ENCODE data around the gene COL15A1.

The COL15A1 gene

DNA sequence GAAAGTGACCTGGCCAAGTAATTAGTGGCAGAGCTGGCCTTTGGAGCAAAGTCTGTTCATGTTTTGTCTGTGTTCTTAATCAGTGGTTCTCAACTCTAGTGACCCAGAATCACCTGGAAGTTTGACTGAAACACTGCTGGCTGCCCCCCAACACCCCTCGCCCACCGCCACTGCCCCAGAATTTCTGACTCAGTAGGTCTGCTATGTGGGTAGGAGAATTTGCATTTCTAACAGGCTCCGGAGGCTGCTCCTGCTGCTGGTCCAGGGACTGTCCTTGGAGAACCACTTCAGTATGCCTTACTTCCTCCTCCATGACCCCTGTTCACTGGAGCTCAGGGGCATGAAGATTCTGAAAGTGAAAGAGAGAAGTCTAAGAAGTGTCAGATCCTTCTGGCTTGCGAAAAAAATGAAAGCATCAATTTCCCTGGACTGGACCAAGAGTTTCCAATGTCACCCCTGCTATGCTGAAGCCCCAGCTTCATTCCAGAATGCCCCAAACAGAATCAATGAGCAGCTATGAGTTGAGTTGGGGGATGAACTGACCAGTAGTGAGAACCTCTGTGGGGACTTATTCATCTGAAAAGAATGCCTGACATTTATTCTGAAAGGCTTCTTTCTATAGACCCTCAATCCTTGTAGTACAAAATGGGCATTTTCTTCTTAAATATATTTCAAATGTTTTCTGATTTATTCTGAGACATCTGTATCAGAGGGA lies 20.8 kb upstream of the COL15A1 start:
- Histone ChIP-seq H3K27ac (ENCODE audit: low read length) (no peak overlapping the region), H3K9me2 (replicated peaks; ENCODE audit: insufficient read depth, low read length) (no peaks in the 10 kb centered on the region), H3K36me3 (replicated peaks; ENCODE audit: insufficient read depth, low read length) (no peaks in the 10 kb centered on the region), H3K4me1 (ENCODE audit: low read length) (no peaks in the 10 kb centered on the region), H3K4me3 (ENCODE audit: low read length) (no peak overlapping the region), H4K20me1 (ENCODE audit: insufficient read depth, low read length) (no peaks in the 10 kb centered on the region), H3K9me3 (replicated peaks; ENCODE audit: insufficient read depth, low read length) (no peaks in the 10 kb centered on the region), H2AFZ (ENCODE audit: low read length) (0 out of 2 replicates have a peak overlapping the region, but pooled peaks have one; percentile 40), H3F3A (ENCODE audit: insufficient read depth, low read length) (no peaks in the 10 kb centered on the region), H3K27me3 (replicated peaks; ENCODE audit: insufficient read depth, low read length) (no peaks in the 10 kb centered on the region), H3K9ac (ENCODE audit: low read length) (no peak overlapping the region), H3K4me2 (ENCODE audit: low read depth, low read length) (peak overlapping the region; percentile 33; the same call in 1 of the 2 replicates), H3K79me2 (ENCODE audit: low read length) (no peaks in the 10 kb centered on the region)
- TF ChIP-seq, protein P1, sequence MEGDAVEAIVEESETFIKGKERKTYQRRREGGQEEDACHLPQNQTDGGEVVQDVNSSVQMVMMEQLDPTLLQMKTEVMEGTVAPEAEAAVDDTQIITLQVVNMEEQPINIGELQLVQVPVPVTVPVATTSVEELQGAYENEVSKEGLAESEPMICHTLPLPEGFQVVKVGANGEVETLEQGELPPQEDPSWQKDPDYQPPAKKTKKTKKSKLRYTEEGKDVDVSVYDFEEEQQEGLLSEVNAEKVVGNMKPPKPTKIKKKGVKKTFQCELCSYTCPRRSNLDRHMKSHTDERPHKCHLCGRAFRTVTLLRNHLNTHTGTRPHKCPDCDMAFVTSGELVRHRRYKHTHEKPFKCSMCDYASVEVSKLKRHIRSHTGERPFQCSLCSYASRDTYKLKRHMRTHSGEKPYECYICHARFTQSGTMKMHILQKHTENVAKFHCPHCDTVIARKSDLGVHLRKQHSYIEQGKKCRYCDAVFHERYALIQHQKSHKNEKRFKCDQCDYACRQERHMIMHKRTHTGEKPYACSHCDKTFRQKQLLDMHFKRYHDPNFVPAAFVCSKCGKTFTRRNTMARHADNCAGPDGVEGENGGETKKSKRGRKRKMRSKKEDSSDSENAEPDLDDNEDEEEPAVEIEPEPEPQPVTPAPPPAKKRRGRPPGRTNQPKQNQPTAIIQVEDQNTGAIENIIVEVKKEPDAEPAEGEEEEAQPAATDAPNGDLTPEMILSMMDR (IDR thresholded peaks at IDR 0.05; ENCODE audit: low read length), result no peak
- no peak for TF ChIP-seq EZH2 (optimal IDR thresholded peaks at IDR 0.05; ENCODE audit: low read depth, low read length)
- no peak for TF ChIP-seq EZH2phosphoT487 (IDR thresholded peaks at IDR 0.05; ENCODE audit: low read length)
- peak; percentile 48 for DNase-seq

GRCh38 chr9:98923451-98924123 lies 20.1 kb upstream of the COL15A1 start:
- Histone ChIP-seq H3K4me1 (ENCODE audit: low read length) (no peaks in the 10 kb centered on the region), H3K27me3 (replicated peaks; ENCODE audit: insufficient read depth, low read length) (no peaks in the 10 kb centered on the region), H3K27ac (ENCODE audit: low read length) (no peak overlapping the region), H3K9ac (ENCODE audit: low read length) (no peak overlapping the region), H4K20me1 (ENCODE audit: insufficient read depth, low read length) (no peaks in the 10 kb centered on the region), H3K4me2 (ENCODE audit: low read depth, low read length) (peak overlapping the region; percentile 33; the same call in 1 of the 2 replicates), H3F3A (ENCODE audit: insufficient read depth, low read length) (no peaks in the 10 kb centered on the region), H3K36me3 (replicated peaks; ENCODE audit: insufficient read depth, low read length) (no peaks in the 10 kb centered on the region), H2AFZ (ENCODE audit: low read length) (no peak overlapping the region), H3K79me2 (ENCODE audit: low read length) (no peaks in the 10 kb centered on the region), H3K9me3 (replicated peaks; ENCODE audit: insufficient read depth, low read length) (no peaks in the 10 kb centered on the region), H3K4me3 (ENCODE audit: low read length) (no peak overlapping the region), H3K9me2 (replicated peaks; ENCODE audit: insufficient read depth, low read length) (no peaks in the 10 kb centered on the region)
- no peak for DNase-seq
- TF ChIP-seq, protein P1 (IDR thresholded peaks at IDR 0.05; ENCODE audit: low read length), result no peak
- TF ChIP-seq EZH2 (optimal IDR thresholded peaks at IDR 0.05; ENCODE audit: low read depth, low read length) (no peak), EZH2phosphoT487 (IDR thresholded peaks at IDR 0.05; ENCODE audit: low read length) (no peak)

- H3K79me2 ChIP-seq (ENCODE audit: low read length), result no peaks in the 10 kb centered on the region
- no peaks in the 10 kb centered on the region for H3K4me1 ChIP-seq (ENCODE audit: low read length)
- no peak overlapping the region for H3K4me2 ChIP-seq (ENCODE audit: low read depth, low read length)
- H3K27ac ChIP-seq (ENCODE audit: low read length), result no peak overlapping the region
- no peaks in the 10 kb centered on the region for H3F3A ChIP-seq (ENCODE audit: insufficient read depth, low read length)
- no peak overlapping the region for H3K4me3 ChIP-seq (ENCODE audit: low read length)
- no peak overlapping the region for H2AFZ ChIP-seq (ENCODE audit: low read length)
- no peaks in the 10 kb centered on the region for H3K9me3 ChIP-seq (replicated peaks; ENCODE audit: insufficient read depth, low read length)
- H3K9me2 ChIP-seq (replicated peaks; ENCODE audit: insufficient read depth, low read length), result no peaks in the 10 kb centered on the region
- no peaks in the 10 kb centered on the region for H3K36me3 ChIP-seq (replicated peaks; ENCODE audit: insufficient read depth, low read length)
- DNase-seq, result no peak
- TF ChIP-seq, protein P1 (IDR thresholded peaks at IDR 0.05; ENCODE audit: low read length), result no peak
- TF ChIP-seq EZH2 (optimal IDR thresholded peaks at IDR 0.05; ENCODE audit: low read depth, low read length) (no peak), EZH2phosphoT487 (IDR thresholded peaks at IDR 0.05; ENCODE audit: low read length) (no peak)
- no peaks in the 10 kb centered on the region for H3K27me3 ChIP-seq (replicated peaks; ENCODE audit: insufficient read depth, low read length)
- no peaks in the 10 kb centered on the region for H4K20me1 ChIP-seq (ENCODE audit: insufficient read depth, low read length)
- no peak overlapping the region for H3K9ac ChIP-seq (ENCODE audit: low read length)
These were observed 18.5 kb upstream of the COL15A1 start for GRCh38 chr9:98924946-98925820.
